Tibial artery (tissue), 4 donors: ENCODE data around the gene SETX.

Experiments
- DNase-seq, 2 donors: peaks; one replicate each; pipeline ENCODE4 v3.0.0-alpha.2; 2019
- H3K27ac ChIP-seq, 2 donors: fragments of 200-600 bp; sonication (generic) in 1 of 2; 1 replicate in 1 of 2; 2 replicates in 1 of 2; pipeline ENCODE4 v1.5.1; 2018 to 2019; ENCODE audit warnings: mild to moderate bottlenecking in 1 of 2
- H3K27me3 ChIP-seq, 2 donors: fragments of 200-600 bp; sonication (generic) in 1 of 2; one replicate each; pipeline versions ENCODE4 v1.5.1 to v1.6.0; 2016 to 2019
- H3K36me3 ChIP-seq, 3 donors: fragments of 200-600 bp; sonication (generic) in 2 of 3; one replicate each; pipeline ENCODE4 v1.5.1; 2016 to 2019; ENCODE audit warnings: mild to moderate bottlenecking in 2 of 3
- H3K4me1 ChIP-seq, 4 donors: fragments of 200-600 bp; sonication (generic) in 2 of 4; 1 replicate in 3 of 4; 2 replicates in 1 of 4; pipeline ENCODE4 v1.5.1; 2016 to 2019
- H3K4me3 ChIP-seq, 2 donors: fragments of 200-600 bp; sonication (generic) in 1 of 2; 1 replicate in 1 of 2; 2 replicates in 1 of 2; pipeline ENCODE4 v1.5.1; 2018 to 2019; ENCODE audit warnings: mild to moderate bottlenecking in 2 of 2
- H3K9me3 ChIP-seq, 3 donors: fragments of 200-600 bp; sonication (generic) in 1 of 3; one replicate each; pipeline ENCODE4 v1.5.1; 2016 to 2019
- intact Hi-C: fragments of 100-400 bp; cut with DNase I; formaldehyde crosslinking; loops from one replicate; pipeline ENCODE4 v1.15.0; 2023; ENCODE audit warnings: low total_unique reads
- TF ChIP-seq, protein P1 (sequence below), 2 experiments: fragments of 200-600 bp in 1 of 2; fragments of 450-650 bp in 1 of 2; IDR thresholded peaks; one replicate each; pipeline ENCODE4 v1.5.1; 2017 to 2019; ENCODE audit warnings: antibody characterized with exemption in 2 of 2, mild to moderate bottlenecking in 1 of 2, moderate library complexity in 1 of 2

The SETX gene

DNA sequence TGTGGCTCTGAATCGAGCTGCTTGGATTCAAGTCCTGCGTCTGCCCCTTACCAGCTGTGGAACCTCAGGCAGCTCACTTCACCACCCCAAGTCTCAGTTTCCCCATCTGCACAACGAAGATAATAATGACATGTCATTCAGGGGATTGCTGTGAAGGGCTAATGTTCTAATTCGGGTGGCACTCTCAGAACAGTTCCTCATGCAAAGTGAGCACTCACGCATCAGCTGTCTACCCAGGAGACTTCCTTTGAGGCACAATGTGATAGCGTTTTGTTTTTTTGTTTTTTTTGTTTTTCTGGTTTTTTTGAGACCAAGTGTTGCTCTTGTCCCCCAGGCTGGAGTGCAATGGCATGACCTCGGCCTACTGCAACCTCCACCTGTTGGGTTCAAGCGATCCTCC, 136.6 kb downstream of the SETX start:
- Histone ChIP-seq H3K4me1 (peaks cover 0 to 12% (median 10%) of the 10 kb centered on the region in 4 donors), H3K27ac (no peak overlapping the region), H3K9me3 (no peaks in the 10 kb centered on the region), H3K4me3 (no peak overlapping the region), H3K27me3 (peaks cover 0 to 18% of the 10 kb centered on the region in 2 donors), H3K36me3 (no peaks in the 10 kb centered on the region)
- TF ChIP-seq, protein P1, sequence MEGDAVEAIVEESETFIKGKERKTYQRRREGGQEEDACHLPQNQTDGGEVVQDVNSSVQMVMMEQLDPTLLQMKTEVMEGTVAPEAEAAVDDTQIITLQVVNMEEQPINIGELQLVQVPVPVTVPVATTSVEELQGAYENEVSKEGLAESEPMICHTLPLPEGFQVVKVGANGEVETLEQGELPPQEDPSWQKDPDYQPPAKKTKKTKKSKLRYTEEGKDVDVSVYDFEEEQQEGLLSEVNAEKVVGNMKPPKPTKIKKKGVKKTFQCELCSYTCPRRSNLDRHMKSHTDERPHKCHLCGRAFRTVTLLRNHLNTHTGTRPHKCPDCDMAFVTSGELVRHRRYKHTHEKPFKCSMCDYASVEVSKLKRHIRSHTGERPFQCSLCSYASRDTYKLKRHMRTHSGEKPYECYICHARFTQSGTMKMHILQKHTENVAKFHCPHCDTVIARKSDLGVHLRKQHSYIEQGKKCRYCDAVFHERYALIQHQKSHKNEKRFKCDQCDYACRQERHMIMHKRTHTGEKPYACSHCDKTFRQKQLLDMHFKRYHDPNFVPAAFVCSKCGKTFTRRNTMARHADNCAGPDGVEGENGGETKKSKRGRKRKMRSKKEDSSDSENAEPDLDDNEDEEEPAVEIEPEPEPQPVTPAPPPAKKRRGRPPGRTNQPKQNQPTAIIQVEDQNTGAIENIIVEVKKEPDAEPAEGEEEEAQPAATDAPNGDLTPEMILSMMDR (IDR thresholded peaks at IDR 0.05): no peak
- intact Hi-C loops: no loop called here
- no peak for DNase-seq

DNA sequence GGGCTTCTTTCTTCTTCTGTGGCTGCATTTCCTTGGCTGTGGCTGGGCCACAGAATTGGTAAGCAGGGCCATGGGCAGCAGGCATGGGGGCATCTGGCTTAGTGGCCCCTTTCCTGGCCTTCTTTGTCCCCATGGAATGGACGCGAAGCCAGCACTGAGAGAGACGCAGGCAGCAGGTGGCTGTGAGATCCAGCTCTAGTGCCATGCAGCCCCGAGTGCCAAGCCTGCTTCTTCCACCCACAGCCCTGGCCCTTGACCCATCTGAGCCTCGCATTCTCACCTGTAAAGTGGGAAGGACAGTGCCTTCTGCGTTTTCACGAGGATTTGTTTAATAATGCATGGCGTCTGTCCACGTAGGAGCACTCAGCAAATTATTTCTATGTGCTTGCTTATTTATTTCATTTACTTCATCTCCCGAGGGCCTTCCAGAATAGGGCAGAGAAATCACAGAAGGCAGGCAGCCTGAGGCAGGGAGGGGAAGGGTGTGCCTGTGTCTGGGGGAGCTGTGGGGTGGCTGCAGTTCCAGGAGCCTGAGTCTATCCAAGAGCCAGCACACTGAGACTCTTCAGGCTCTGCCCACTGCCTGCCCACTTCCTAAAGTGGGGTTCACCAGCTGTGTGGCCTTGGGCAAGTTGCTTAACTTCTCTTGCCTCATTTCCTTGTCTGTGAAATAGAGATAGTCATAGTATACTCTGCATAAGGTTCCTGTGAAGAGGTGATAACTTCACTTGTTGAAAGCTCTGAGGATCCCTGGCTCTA, 137.7 kb downstream of the SETX start:
- TF ChIP-seq, protein P1 (IDR thresholded peaks at IDR 0.05): no peak
- Histone ChIP-seq H3K36me3 (no peaks in the 10 kb centered on the region), H3K4me1 (peaks cover 0 to 12% (median 10%) of the 10 kb centered on the region in 4 donors), H3K4me3 (no peak overlapping the region), H3K27ac (no peak overlapping the region), H3K27me3 (peaks cover 0 to 12% of the 10 kb centered on the region in 2 donors), H3K9me3 (no peaks in the 10 kb centered on the region)
- intact Hi-C loops: no loop called here
- DNase-seq: no peak

DNA sequence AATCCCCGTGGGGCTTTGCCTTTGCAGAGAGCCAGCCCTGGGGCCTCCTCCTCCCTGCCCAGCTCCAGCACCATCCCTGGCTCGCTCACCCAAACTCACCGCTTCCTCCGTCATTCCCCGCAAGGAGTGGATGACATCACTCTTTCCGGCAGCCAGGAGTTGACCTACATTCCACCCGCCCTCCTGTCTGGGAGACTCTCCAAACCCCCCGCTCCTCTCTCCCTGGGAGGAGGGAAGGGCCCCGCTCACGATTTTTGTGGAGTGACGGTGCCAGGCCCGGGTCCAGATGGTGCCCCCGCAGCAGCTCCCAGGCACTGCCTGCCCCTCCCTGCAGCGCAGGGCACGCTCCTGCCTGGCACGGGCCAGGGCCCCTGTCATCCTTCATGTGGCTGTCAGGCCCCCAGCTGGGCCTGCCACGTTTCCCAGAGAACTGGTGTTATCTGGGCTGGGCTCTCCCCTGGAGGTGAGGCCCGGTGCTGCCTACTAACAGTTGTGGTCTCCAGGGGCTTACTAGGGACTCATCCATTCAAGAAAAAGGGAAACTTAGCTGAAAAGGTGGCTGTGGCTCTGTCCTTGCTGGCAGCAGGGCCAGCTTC, 140.7 kb downstream of the SETX start:
- Histone ChIP-seq H3K27me3 (peaks cover 0 to 9% of the 10 kb centered on the region in 2 donors), H3K4me3 (no peak overlapping the region), H3K4me1 (peaks cover 0 to 12% (median 10%) of the 10 kb centered on the region in 4 donors), H3K36me3 (no peaks in the 10 kb centered on the region), H3K9me3 (no peaks in the 10 kb centered on the region), H3K27ac (no peak overlapping the region)
- TF ChIP-seq, protein P1 (IDR thresholded peaks at IDR 0.05): no peak
- peak in 1 of 2 donors; percentile 78 for DNase-seq
- intact Hi-C loops: no loop called here

DNA sequence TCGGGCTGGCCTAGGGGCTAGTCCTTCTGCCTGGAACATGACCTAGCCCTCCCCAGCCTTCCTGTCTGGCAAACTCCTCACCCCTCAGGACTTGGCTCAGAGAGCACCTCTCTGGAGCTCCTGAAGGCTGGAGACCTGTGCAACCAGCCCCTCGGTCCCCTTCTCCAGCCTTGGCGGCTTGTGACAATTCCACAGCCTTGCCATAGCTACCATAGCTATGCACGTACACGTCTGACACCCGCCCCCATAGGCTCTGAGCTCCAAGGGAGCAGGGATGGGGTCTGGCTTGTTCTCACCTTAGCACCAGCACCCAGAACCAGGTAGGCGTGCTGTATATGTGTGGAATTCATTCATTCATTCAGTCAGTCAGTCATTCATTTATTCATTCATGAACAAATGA, 143.2 kb downstream of the SETX start:
- H3K27me3 ChIP-seq: peaks cover 0 to 19% of the 10 kb centered on the region in 2 donors
- no peak overlapping the region for H3K27ac ChIP-seq
- no peak overlapping the region for H3K4me3 ChIP-seq
- no peak for DNase-seq
- TF ChIP-seq, protein P1 (IDR thresholded peaks at IDR 0.05): no peak
- peaks cover 0 to 12% (median 10%) of the 10 kb centered on the region in 4 donors for H3K4me1 ChIP-seq
- H3K36me3 ChIP-seq: no peaks in the 10 kb centered on the region
- intact Hi-C loops: no loop called here
- no peaks in the 10 kb centered on the region for H3K9me3 ChIP-seq
